GM12892 (cell line): ENCODE measurements around the gene THSD7B.

Source experiments
- DNase-seq: peaks from one replicate; pipeline ENCODE4 v3.0.0; 2011; ENCODE audit not compliant: insufficient read length
- FAIRE-seq: peaks from 2 replicates; lab custom pipeline; 2011; peaks lifted over from hg19 to GRCh38; lab: Jason Lieb, UNC
- POLR2A ChIP-seq: IDR thresholded peaks from 2 replicates; pipeline ENCODE4 v1.6.1; 2011; ENCODE audit warnings: low read depth, low read length, control low read depth
- POLR2AphosphoS5 ChIP-seq: IDR thresholded peaks from 2 replicates; pipeline ENCODE4 v1.6.1; 2011; ENCODE audit warnings: low read depth, low read length, control low read depth
- TAF1 ChIP-seq: IDR thresholded peaks from 2 replicates; pipeline ENCODE4 v1.6.1; 2011; ENCODE audit warnings: low read depth, mild to moderate bottlenecking, control low read depth, low read length, borderline replicate concordance

THSD7B gene

GRCh38 chr2:137435162-137435561 is 669.8 kb downstream of the THSD7B start:
- TF ChIP-seq TAF1: no peak
- DNase-seq: no peak
- FAIRE-seq: no peak

- FAIRE-seq: no peak
These were observed 672.0 kb downstream of the THSD7B start for GRCh38 chr2:137437386-137437785.

GRCh38 chr2:137444970-137445369 is 679.6 kb downstream of the THSD7B start:
- TF ChIP-seq POLR2A (no peak), POLR2AphosphoS5 (no peak), TAF1 (no peak)
- FAIRE-seq (no peak), DNase-seq (no peak)

More at GRCh38 chr2:137437386-137437785, 672.0 kb downstream of the THSD7B start:
- DNase-seq: no peak
- TF ChIP-seq POLR2A (no peak), POLR2AphosphoS5 (no peak), TAF1 (no peak)

- FAIRE-seq (no peak), DNase-seq (no peak)
- TF ChIP-seq POLR2AphosphoS5 (no peak), TAF1 (no peak), POLR2A (no peak)
These were observed 684.1 kb downstream of the THSD7B start for GRCh38 chr2:137449454-137449853.

- FAIRE-seq (no peak), DNase-seq (no peak)
- TF ChIP-seq POLR2AphosphoS5: no peak
- TF ChIP-seq TAF1: no peak
- TF ChIP-seq POLR2A: no peak
These were observed 689.5 kb downstream of the THSD7B start for GRCh38 chr2:137454886-137455285.

GRCh38 chr2:137467246-137467862 is 702.0 kb downstream of the THSD7B start:
- peak; percentile 38 for FAIRE-seq
- DNase-seq: no peak
- no peak for TF ChIP-seq TAF1

- FAIRE-seq (no peak), DNase-seq (no peak)
- no peak for TF ChIP-seq POLR2A
- no peak for TF ChIP-seq TAF1
These were observed 727.9 kb downstream of the THSD7B start for GRCh38 chr2:137493261-137493660.

- no peak for TF ChIP-seq POLR2A
- DNase-seq: no peak
- no peak for FAIRE-seq
These were observed 735.3 kb downstream of the THSD7B start for GRCh38 chr2:137500599-137500998.

- FAIRE-seq (no peak), DNase-seq (no peak)
- TF ChIP-seq TAF1 (no peak), POLR2AphosphoS5 (no peak), POLR2A (no peak)
These were observed 741.9 kb downstream of the THSD7B start for GRCh38 chr2:137507237-137507636.

GRCh38 chr2:137508739-137509384 is 743.5 kb downstream of the THSD7B start:
- DNase-seq (no peak), FAIRE-seq (no peak)
- TF ChIP-seq POLR2AphosphoS5 (no peak), TAF1 (no peak), POLR2A (no peak)

- FAIRE-seq (no peak), DNase-seq (no peak)
- TF ChIP-seq POLR2A: no peak
- TF ChIP-seq TAF1: no peak
- no peak for TF ChIP-seq POLR2AphosphoS5
These were observed 746.2 kb downstream of the THSD7B start for GRCh38 chr2:137511526-137511925.

GRCh38 chr2:137521653-137522619 is 756.6 kb downstream of the THSD7B start:
- no peak for DNase-seq

More at GRCh38 chr2:137521653-137522619, 756.6 kb downstream of the THSD7B start:
- no peak for FAIRE-seq
- no peak for TF ChIP-seq POLR2AphosphoS5
- TF ChIP-seq TAF1: no peak
- no peak for TF ChIP-seq POLR2A
